ENCODE measurements around the gene VIPR2.
"Not testable (repeated sequence)": the region's sequence is repeated elsewhere in the genome, so short reads cannot be mapped to it uniquely, and the experiment has no call there.

The VIPR2 gene

GRCh38 chr7:159005618-159006017 lies 139.0 kb downstream of the VIPR2 start:
- Histone ChIP-seq H3K4me3 (ENCODE audit: low read depth in 1 of 2, low read length in 1 of 2) (no peak overlapping the region), H3K36me3 (no peaks in the 10 kb centered on the region), H3K9me3 (no peaks in the 10 kb centered on the region), H3K27ac (no peak overlapping the region), H3K4me1 (ENCODE audit: control insufficient read depth in 1 of 2, insufficient read depth in 1 of 2, low read depth in 1 of 2, low read length in 1 of 2) (no peaks in the 10 kb centered on the region), H3K27me3 (no peaks in the 10 kb centered on the region)
- TF ChIP-seq CTCF (IDR thresholded peaks at IDR 0.05) = no peak

- Histone ChIP-seq H3K36me3 (no peaks in the 10 kb centered on the region), H3K4me3 (ENCODE audit: low read depth in 1 of 2, low read length in 1 of 2) (no peak overlapping the region), H3K27ac (no peak overlapping the region), H3K9me3 (no peaks in the 10 kb centered on the region), H3K4me1 (ENCODE audit: control insufficient read depth in 1 of 2, insufficient read depth in 1 of 2, low read depth in 1 of 2, low read length in 1 of 2) (no peaks in the 10 kb centered on the region), H3K27me3 (no peaks in the 10 kb centered on the region)
- TF ChIP-seq CTCF (IDR thresholded peaks at IDR 0.05) = no peak
Observed at GRCh38 chr7:159004411-159004810, 140.3 kb downstream of the VIPR2 start.

GRCh38 chr7:159001811-159002210 lies 142.9 kb downstream of the VIPR2 start:
- Histone ChIP-seq H3K27me3 (peaks cover 9% of the 10 kb centered on the region), H3K9me3 (no peaks in the 10 kb centered on the region), H3K27ac (no peak overlapping the region), H3K36me3 (no peaks in the 10 kb centered on the region), H3K4me1 (ENCODE audit: control insufficient read depth in 1 of 2, insufficient read depth in 1 of 2, low read depth in 1 of 2, low read length in 1 of 2) (no peaks in the 10 kb centered on the region), H3K4me3 (ENCODE audit: low read depth in 1 of 2, low read length in 1 of 2) (no peak overlapping the region)
- TF ChIP-seq CTCF (IDR thresholded peaks at IDR 0.05) = no peak

- Histone ChIP-seq H3K4me3 (ENCODE audit: low read depth in 1 of 2, low read length in 1 of 2) (no peak overlapping the region), H3K27me3 (peaks cover 18% of the 10 kb centered on the region), H3K27ac (no peak overlapping the region), H3K4me1 (ENCODE audit: control insufficient read depth in 1 of 2, insufficient read depth in 1 of 2, low read depth in 1 of 2, low read length in 1 of 2) (no peaks in the 10 kb centered on the region), H3K9me3 (no peaks in the 10 kb centered on the region), H3K36me3 (no peaks in the 10 kb centered on the region)
- TF ChIP-seq CTCF (IDR thresholded peaks at IDR 0.05) = no peak
Observed at GRCh38 chr7:159000859-159001435, 143.7 kb downstream of the VIPR2 start.

- H3K4me1 ChIP-seq (ENCODE audit: control insufficient read depth in 1 of 2, insufficient read depth in 1 of 2, low read depth in 1 of 2, low read length in 1 of 2) = no peaks in the 10 kb centered on the region
- H3K4me3 ChIP-seq (ENCODE audit: low read depth in 1 of 2, low read length in 1 of 2) = no peak overlapping the region
- H3K36me3 ChIP-seq = no peaks in the 10 kb centered on the region
- no peak for TF ChIP-seq CTCF (IDR thresholded peaks at IDR 0.05)
- H3K27me3 ChIP-seq = peaks cover 27% of the 10 kb centered on the region
- no peaks in the 10 kb centered on the region for H3K9me3 ChIP-seq
- H3K27ac ChIP-seq = no peak overlapping the region
Observed at GRCh38 chr7:159000070-159000469, 144.6 kb downstream of the VIPR2 start.

- no peaks in the 10 kb centered on the region for H3K9me3 ChIP-seq
- no peak for TF ChIP-seq CTCF (IDR thresholded peaks at IDR 0.05)
- no peak overlapping the region for H3K4me3 ChIP-seq (ENCODE audit: low read depth in 1 of 2, low read length in 1 of 2)
- H3K4me1 ChIP-seq (ENCODE audit: control insufficient read depth in 1 of 2, insufficient read depth in 1 of 2, low read depth in 1 of 2, low read length in 1 of 2) = no peaks in the 10 kb centered on the region
- H3K27ac ChIP-seq = no peak overlapping the region
- no peaks in the 10 kb centered on the region for H3K36me3 ChIP-seq
- peaks cover 32% of the 10 kb centered on the region for H3K27me3 ChIP-seq
Observed at GRCh38 chr7:158999496-158999895, 145.2 kb downstream of the VIPR2 start.

GRCh38 chr7:158998261-158998660 lies 146.4 kb downstream of the VIPR2 start:
- not testable (repeated sequence) for H3K4me1 ChIP-seq (ENCODE audit: control insufficient read depth in 1 of 2, insufficient read depth in 1 of 2, low read depth in 1 of 2, low read length in 1 of 2); H3K4me3 ChIP-seq (ENCODE audit: low read depth in 1 of 2, low read length in 1 of 2); H3K9me3 ChIP-seq; H3K27ac ChIP-seq; H3K36me3 ChIP-seq
- peaks cover 44% of the 10 kb centered on the region for H3K27me3 ChIP-seq

Data from neutrophil (primary cell).